GM21423 (cell line): ENCODE measurements around the gene SLC44A5.
"Not testable (repeated sequence)": the region's sequence is repeated elsewhere in the genome, so short reads cannot be mapped to it uniquely, and the experiment has no call there.

Experiments
- ATAC-seq: cut with Tn5 transposase; IDR thresholded peaks from one replicate; pipeline ENCODE4 v1.9.1; 2021; ENCODE audit warnings: mild to moderate bottlenecking, moderate library complexity; ENCODE audit not compliant: unreplicated experiment

The SLC44A5 gene

DNA sequence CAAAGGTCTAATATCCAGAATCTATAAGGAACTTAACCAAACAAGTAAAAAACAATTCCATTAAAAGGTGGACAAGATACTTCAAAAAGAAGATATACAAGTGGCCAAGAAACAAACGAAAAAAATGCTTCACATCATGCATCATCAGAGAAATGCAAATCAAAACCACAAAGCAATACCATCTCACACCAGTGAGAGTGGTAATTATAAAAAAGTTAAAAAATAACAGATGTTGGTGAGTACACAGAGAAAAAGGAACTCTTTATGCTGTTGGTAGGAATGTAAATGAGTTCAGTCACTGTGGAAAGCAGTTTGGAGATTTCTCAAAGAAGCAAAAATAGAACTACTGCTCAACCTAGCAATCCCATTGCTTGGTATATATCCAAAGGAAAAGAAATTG lies 218.6 kb downstream of the SLC44A5 start:
- ATAC-seq, result peak; percentile 94

DNA sequence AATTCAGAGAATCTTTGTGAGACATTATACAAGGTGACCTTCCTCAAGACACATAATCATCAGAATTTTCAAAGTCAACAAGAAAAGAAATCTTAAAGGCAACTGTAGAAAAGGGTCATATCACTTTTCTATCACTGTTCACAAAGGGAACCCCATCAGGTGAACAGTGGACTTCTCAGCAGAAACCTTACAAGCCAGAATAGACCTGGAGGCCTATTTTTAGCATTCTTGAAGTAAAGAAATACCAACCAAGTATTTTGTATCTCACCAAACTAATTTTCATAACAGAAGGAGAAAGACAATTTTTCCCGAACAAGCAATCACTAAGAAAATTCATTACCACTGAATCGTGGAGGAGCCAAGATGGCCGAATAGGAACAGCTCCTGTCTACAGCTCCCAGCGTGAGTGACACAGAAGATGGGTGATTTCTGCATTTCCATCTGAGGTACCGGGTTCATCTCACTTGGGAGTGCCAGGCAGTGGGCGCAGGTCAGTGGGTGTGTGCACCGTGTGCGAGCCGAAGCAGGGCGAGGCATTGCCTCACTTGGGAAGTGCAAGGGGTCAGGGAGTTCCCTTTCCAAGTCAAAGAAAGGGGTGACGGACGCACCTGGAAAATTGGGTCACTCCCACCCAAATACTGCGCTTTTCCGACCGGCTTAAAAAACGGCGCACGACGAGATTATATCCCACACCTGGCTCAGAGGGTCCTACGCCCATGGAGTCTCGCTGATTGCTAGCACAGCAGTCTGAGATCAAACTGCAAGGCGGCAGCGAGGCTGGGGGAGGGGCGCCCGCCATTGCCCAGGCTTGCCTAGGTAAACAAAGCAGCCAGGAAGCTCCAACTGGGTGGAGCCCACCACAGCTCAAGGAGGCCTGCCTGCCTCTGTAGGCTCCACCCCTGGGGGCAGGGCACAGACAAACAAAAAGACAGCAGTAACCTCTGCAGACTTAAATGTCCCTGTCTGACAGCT lies 235.2 kb downstream of the SLC44A5 start:
- not testable (repeated sequence) for ATAC-seq

DNA sequence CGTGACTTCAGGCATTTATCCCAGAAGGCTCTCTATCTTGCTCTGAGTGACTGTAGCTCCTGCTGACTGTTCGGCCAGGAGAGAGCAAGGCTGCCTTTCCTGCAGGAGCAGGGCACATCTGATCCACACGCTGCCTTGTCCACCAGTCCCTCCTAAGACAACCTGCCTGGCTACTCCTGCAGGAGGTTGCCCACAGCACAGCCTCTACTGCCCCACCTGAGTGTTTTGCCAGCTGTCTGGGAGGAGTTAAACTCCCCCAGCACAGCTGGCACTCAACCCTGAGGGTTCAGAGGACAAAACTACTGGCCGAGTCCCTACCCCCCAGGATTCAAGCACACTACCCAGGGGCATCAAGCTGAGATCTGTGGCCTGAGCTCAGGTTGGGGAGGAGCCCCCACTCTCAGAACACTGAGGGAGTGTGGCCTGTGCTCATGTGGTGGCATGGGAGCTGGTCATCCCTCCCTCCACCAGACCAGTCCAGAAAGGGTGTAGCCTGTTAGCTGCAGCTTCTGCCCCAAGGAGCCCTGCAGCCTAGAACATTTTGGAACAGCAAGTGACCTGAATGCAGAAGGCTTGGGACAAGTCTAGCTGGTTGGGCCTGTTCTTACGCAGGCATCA lies 237.3 kb downstream of the SLC44A5 start:
- no peak for ATAC-seq

DNA sequence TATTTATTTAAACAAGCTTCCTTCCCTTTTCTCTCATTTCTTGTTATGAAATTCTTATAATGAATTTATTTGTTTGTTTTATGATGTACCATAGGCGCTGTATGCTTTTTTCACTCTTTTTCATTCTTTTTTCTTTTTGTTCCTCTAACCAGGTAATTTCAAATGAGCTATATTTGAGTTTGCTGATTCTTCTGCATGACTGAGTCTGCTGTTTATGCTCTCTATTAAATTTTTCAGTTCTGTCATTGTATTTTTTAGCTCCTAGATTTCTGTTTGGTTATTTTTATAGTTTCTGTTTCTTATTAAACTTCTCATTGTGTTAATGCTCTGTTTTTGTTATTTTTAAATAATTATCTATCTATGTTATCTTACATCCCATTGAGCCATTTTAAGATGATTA lies 244.3 kb downstream of the SLC44A5 start:
- ATAC-seq, result no peak

DNA sequence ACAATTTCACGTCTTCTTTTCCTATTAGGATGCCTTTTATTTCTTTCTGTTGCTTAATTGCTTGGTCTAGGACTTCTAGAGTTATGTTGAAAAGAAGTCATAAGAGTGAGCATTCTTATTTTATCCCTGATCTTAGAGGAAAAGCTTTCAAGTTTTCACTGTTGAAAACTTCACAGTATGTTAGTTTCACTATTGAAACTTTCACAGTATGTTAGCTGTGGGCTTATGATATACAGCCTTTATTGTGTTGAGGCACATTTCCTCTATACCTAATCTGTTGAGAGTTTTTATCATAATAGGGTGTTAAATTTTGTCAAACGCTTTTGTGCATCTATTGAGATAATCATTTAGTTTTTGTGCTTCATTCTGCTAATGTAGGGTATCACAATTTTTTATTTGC lies 249.7 kb downstream of the SLC44A5 start:
- ATAC-seq, result no peak

DNA sequence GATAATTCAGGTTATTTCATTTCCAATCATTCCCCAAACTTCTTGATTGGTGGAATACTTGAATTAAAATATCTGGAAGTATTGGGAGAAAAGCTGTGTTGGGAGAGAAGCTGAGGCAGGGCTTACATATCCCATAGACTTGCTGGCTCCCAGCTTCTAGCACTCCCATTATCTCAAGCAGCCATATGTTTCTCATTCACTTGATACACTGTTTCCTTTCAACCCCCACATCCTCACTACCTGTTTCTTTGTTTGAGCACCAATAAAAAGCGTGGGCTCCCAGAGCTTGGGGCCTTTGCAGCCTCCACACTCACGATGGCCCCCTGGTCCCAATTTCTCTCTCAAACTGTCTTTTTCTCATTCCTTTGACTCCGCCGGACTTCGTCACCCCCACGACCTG lies 256.6 kb downstream of the SLC44A5 start:
- not testable (repeated sequence) for ATAC-seq

DNA sequence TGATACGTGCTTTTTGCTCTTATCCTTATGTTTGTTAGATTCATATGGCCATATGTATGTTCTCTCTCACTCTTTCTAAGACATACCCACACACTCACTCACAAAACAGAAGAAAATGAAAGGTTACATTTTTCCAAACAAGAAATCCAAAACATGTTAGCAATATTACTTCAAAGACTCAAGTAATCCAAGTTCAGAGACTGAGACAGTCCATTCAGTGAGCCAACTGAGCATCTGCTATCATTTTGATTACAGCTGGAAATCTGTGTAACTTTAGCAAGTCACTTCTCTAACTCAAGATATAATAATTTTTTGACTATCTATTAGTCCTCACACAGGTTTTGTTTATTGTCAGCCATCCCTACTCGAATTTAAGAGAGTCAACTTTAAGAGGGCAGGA lies 257.9 kb downstream of the SLC44A5 start:
- no peak for ATAC-seq

DNA sequence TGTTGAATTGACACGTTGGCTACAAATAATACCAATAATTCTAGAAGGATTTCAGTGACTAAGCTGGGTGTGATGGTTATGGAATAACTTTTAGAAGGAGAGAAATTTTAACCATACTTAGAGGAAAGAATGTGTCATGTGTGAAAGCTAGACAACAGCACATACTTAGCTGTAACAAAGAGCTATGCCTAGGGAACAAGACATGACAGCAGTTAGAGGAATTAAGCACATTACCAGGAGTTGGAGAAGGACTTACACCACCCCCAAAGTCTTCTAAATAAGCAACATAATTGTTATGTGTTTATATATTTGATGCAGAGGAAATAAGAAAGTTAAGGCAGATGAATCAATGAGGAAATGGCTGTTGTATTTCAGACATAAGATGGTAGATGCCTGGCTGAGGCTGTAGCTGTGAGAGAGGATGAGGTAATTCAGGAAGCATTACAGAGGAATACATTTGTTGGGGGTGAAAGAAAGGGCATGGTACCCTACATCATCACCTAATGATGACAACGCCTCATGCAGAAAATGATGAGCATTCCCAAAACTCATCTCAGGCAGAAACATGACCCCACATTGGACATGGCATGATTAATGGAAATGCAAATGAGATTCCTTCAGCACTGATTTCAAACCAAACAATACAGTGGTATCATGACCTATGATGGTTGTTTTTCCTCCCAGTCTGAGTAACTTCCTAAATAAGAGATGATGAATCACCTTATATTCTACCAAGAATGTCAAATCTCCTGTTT lies 265.2 kb downstream of the SLC44A5 start:
- ATAC-seq, result no peak

DNA sequence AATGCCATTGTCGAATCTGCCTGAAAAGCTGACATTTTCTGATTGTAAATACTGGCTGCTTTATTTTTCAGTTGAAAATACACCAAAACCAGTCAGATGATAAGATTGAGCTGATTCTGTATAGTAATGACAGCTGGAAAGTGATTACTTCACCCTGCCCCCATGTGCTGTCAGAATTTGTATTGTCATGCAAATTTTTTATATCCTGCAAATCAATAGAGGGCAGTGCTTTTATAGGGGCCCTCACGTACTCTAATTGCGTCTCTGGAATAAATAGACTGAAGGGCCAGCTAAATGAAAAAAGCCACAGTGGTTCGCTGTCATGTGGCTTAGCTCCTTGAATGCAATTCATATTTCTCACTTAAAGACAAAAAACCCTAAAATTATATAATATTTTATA lies 268.1 kb downstream of the SLC44A5 start:
- ATAC-seq, result no peak

DNA sequence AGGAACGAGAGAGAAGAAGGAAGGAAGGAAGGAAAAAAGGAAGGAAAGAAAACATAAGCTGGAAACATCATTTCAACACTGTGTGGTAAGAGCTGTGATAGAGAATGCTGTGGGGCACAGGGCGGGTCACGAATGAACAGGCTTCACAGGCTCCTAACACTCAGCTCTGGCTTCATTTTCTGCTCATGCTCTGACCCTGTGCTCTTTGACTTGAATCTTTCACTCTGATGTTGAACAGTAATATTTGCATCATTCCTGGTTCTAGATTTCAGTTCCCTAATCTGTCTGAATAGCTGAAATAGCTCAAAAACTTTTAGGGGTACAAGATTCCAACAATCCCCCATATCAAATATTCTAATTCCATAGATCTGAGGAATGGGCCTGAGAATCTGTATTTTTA lies 269.4 kb downstream of the SLC44A5 start:
- peak; percentile 41 for ATAC-seq

DNA sequence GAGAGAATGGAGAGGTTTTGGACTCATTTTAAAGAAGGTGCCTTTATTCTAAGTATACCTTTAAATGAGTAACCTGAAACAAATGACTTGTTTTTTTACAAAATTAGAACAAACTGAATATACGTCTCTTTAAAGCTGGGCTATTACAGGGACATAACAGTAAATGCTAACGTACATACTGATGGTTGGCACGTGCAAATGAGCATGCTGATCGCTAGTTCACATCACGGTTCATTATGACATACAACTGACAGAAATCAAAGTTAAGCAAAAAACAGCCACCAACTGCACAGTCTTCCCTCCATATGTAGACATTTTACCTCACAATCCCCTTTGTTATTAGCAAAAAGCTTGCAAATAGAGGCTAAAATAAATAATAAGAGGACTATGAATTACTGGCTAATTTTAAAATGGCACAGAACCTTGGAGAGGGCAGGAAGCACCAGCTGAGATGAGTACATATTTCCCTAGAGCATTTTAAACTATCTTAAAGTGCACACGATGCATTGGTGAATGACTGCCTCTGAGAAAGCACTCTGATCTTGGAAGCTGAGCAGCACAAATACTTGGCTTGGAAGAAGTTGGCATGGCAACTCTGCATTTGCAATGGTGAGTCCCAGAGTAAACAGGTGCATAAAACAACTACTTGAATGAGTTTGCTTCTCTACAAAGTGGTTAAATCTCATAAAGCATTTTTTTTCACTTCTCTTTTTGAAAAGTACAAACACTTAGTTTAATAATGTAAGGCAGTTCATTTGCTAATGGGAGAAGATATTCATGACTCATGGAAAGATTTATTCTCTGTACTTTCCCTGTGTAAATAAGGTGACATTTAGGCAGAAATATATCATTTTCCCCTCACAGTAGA lies 272.1 kb downstream of the SLC44A5 start:
- peak; percentile 91 for ATAC-seq

DNA sequence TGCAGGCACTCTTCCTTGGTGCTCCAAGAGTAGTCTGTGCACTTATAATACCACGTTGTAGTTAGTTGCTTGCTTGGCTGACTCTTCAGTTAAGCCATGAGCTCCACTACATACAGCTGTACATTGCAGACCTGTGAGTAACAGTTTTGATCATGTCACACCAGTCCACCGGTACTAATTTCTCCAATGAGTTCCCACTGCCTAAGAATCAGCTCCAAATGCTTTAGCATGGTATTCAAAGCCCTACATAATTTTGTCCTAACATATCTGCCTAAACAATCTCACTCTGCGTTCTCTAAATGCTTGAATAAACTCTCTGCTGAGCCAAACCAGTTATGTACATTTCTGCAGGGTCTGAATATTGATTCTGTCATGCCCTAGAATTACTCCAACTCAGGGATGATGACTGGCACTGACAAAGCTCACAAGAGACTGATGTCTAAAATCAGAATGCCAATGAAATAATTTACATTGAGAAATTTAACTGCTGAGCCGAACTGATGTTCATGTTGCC lies 276.0 kb downstream of the SLC44A5 start:
- ATAC-seq, result no peak

DNA sequence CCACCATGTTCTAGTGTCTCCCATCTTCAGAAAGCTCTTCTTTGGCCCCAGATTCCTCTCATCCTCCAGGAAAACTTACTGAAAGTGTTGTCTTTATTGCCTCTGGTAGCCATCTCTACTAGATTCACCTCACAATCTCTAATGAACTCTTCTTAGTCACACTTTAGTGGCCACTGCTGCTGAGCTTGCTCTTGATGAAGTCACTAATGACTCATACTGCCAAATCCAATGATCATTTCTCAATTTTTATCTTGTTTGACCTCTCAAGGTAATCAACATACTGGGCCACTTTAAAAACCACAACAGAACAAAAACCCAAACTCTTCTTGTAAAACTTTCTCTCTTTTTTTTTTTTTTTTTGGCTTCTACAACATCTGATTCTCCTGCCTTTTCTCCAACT lies 280.3 kb downstream of the SLC44A5 start:
- no peak for ATAC-seq

DNA sequence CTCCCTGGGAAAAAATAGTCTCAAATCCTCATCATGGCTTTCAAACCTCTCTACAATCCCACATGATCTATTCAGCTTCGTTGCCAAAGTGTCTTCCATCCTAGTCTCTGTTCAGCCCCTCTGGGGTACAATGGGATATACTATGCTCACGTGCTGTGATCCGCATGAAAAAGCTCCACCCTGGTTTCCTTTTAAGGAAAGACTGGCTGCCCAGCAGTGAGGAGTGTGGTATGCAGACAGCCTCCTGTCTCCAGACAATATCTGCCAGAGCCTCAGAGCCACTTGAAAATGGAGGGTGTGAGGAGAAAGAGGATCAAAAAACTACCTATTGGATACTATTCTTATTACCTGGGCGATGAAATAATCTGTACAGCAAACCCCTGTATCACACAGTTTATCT lies 282.2 kb downstream of the SLC44A5 start:
- ATAC-seq, result no peak

DNA sequence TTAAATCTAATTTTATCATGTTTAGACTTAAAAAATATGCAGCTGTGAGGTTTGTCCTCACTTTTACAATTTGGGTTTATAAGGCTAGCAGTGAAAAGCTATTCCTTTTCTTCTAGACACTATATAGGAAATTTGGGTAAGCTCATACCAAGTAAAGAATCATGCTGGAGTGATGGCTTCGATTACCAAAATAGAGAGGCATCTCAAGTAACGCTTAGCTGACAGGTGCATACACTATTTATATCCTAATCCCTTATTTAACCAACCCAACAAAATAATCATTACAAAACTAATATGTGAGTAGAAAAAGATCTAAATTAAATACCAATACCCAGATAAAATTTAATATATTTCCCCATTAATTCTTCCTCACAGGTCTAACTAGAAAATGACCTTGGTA lies 283.5 kb downstream of the SLC44A5 start:
- ATAC-seq, result no peak

DNA sequence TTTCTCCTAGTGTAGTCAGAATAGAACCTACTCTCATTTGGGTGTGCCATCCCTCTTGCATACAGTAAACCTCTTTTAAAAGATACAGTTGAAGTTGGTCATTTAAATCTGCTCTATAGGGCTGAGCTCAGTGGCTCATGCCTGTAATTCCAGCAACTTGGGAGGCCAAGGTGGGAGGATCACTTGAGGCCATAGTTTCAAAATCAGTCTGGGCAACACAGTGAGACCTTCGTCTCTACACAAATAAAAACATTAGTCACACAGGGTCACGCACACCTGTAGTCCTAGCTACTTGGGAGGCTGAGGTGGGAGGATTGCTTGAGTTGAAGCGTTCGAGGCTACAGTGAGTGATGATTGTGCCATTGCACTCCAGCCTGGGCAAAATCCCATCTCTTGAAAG lies 292.9 kb downstream of the SLC44A5 start:
- no peak for ATAC-seq

DNA sequence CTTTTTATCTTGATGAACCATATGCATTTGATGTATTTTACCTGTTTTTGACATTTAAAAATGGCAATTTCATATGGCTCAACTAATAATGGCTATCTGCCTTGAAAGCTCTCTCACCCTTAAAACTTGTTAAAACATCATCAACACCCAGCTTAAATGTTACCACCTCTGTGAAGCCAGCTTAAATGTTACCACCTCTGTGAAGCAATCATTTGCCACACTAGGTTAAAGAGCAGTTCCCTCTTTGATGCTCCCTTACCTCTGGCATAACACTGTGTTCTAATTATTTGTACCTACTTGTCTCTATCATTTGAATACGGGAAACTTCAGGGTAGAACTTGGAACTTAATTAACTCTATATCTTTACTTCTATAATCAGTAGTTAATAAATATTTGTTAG lies 294.7 kb downstream of the SLC44A5 start:
- no peak for ATAC-seq

DNA sequence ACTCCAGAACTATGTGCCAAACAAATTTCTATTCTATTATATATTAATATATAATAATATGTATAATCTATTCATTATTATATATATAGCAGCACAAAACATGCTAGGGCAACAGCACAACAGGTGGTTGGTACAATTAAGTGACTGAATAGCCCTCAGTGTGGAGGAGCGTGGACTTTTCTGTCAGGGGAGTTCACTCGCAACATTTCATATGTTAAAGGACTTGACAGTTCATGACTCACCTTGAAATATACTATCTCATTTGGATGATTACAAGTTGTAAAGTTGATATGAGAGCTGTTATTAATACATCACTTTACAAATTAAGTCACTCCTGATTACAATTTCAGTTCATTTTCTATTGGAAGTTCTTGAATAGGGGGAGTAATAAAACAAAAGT lies 298.3 kb downstream of the SLC44A5 start:
- ATAC-seq, result no peak

DNA sequence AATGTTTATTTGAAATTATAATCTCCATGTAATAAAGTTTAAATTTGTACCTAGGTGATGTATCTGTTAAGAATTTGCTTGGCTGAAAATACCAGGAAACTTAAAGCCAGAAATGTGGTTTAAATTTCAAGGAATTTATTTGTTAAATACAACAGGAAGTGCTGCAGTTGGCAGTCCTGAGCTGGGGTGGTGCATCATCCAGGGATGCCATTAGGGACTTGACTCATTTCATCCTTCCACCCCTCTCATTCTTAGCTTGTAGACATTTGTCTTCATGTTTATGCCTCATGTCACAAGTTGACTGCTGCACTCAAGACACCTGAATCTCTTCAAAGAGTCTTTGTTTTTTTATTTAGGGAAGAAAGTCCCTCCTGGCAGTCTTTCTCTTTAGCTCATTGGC lies 300.8 kb downstream of the SLC44A5 start:
- ATAC-seq, result no peak

DNA sequence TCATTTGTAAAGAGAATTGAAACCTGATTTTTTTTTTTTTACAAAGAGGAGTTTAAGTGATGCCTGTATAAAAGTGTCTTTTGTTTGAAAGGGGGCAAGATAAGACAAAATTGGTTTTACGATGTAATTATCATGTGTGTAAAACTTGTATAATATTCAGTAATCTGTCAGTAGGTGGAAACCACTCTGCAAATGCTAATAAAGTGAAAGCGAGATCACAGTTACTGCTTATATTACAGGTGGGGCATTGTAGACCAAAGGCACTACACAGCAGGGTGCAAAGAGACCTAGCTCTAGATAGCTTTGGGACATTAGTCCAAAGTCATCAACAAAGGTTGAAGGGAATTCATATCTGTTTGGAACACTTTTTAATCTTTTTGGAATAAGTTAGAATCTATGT lies 302.5 kb downstream of the SLC44A5 start:
- no peak for ATAC-seq
